HCT116 (cell line): ENCODE data around the gene EIF4G3. TPM values are rescaled to one million over a fixed set of nuclear protein-coding genes. Genes with fewer than 3 reads are reported as not detected.
"Not testable (repeated sequence)": the region's sequence is repeated elsewhere in the genome, so short reads cannot be mapped to it uniquely, and the experiment has no call there.

ENCODE experiments used
- ATAC-seq: fragments of 200-7000 bp; cut with Tn5 transposase; 2 replicates; pipeline ENCODE4 v1.9.1; 2020; ENCODE audit warnings: mild to moderate bottlenecking, moderate library complexity
- BruUV-seq: library from RNA; stranded (reverse); fragments of 400-500 nt; replicated peaks from 2 replicates; lab custom pipeline; 2021; lab: Mats Ljungman, UMichigan
- CTCF ChIA-PET: fragments of 300-600 bp; sonication (Branson Sonifier 250); formaldehyde crosslinking; loops from one replicate; lab custom pipeline; 2021; ENCODE audit warnings: antibody characterized with exemption; lab: Charles Lee
- POLR2A ChIA-PET: fragments of 300-600, 350-600 bp; sonication (Branson Sonifier 250); formaldehyde crosslinking; loops from one replicate; lab custom pipeline; 2021; ENCODE audit warnings: antibody characterized with exemption; lab: Charles Lee
- RAD21 ChIA-PET, 2 experiments: fragments of 300-600 bp; sonication (Branson Sonifier 250); formaldehyde crosslinking; loops; one replicate each; lab custom pipeline; 2023; ENCODE audit warnings: low total read pairs in 2 of 2; ENCODE audit not compliant: uncharacterized antibody in 2 of 2, unreplicated experiment in 2 of 2, low non-redundant PET in 1 of 2; lab: Charles Lee
- DNase-seq: peaks from one replicate; pipeline ENCODE4 v3.0.0-alpha.2; 2010; ENCODE audit warnings: low read depth, low spot score
- H2AFZ ChIP-seq: fragments of 200-600 bp; shearing (Covaris generic), sonication (generic); 2 replicates; pipeline ENCODE4 v1.6.1; 2017; ENCODE audit warnings: low read depth, mixed run types, mixed read lengths, antibody characterized with exemption, low read length; ENCODE audit not compliant: poor library complexity, severe bottlenecking
- H3K27ac ChIP-seq: 2 replicates; pipeline ENCODE4 v1.5.1; 2012; ENCODE audit warnings: low read depth, low read length
- H3K27me3 ChIP-seq: fragments of 200-600 bp; sonication (generic); 2 replicates; pipeline ENCODE4 v1.6.1; 2016; ENCODE audit warnings: mixed run types, low read length, mixed read lengths; ENCODE audit not compliant: insufficient read depth
- H3K36me3 ChIP-seq, 2 experiments: fragments of 200-500 bp in 1 of 2; fragments of 200-600 bp in 1 of 2; sonication (Bioruptor generic) in 1 of 2; sonication (generic) in 1 of 2; 2 replicates each; pipeline versions ENCODE4 v1.5.1 to v1.6.1; 2014 to 2016; ENCODE audit warnings: low read length in 2 of 2, inconsistent platforms in 1 of 2, mixed read lengths in 1 of 2, mixed run types in 1 of 2; ENCODE audit not compliant: insufficient read depth in 2 of 2, control insufficient read depth in 1 of 2
- H3K4me1 ChIP-seq, 2 experiments: fragments of 200-600 bp in 1 of 2; sonication (generic) in 1 of 2; 2 replicates each; pipeline versions ENCODE4 v1.5.1 to v1.6.1; 2012 to 2017; ENCODE audit warnings: low read length in 2 of 2, inconsistent platforms in 1 of 2, mild to moderate bottlenecking in 1 of 2, mixed read lengths in 1 of 2, mixed run types in 1 of 2, moderate library complexity in 1 of 2; ENCODE audit not compliant: insufficient read depth in 2 of 2, control insufficient read depth in 1 of 2
- H3K4me2 ChIP-seq: fragments of 200-600 bp; sonication (generic); 2 replicates; pipeline ENCODE4 v1.6.1; 2017; ENCODE audit warnings: mixed run types, low read length, mixed read lengths
- H3K4me3 ChIP-seq, 2 experiments: fragments of 200-600 bp in 1 of 2; sonication (generic) in 1 of 2; replicated peaks in 1 of 2; 2 replicates each; pipeline ENCODE4 v1.5.1; 2011 to 2016; ENCODE audit warnings: low read length in 2 of 2, control low read depth in 1 of 2, low read depth in 1 of 2, mild to moderate bottlenecking in 1 of 2, mixed read lengths in 1 of 2, mixed run types in 1 of 2
- H3K79me2 ChIP-seq: fragments of 200-600 bp; sonication (generic); 2 replicates; pipeline ENCODE4 v1.6.1; 2017; ENCODE audit warnings: mild to moderate bottlenecking, mixed run types, low read length, moderate library complexity, mixed read lengths; ENCODE audit not compliant: insufficient read depth
- H3K9ac ChIP-seq: fragments of 200-600 bp; sonication (generic); 2 replicates; pipeline ENCODE4 v1.6.1; 2016; ENCODE audit warnings: low read length, mixed read lengths
- H3K9me2 ChIP-seq: fragments of 200-600 bp; sonication (generic), shearing (Covaris generic); 2 replicates; pipeline ENCODE4 v1.6.1; 2017; ENCODE audit warnings: mixed run types, mild to moderate bottlenecking, moderate library complexity; ENCODE audit not compliant: insufficient read depth
- H3K9me3 ChIP-seq, 2 experiments: fragments of 200-500 bp in 1 of 2; fragments of 200-600 bp in 1 of 2; sonication (Bioruptor generic) in 1 of 2; sonication (generic) in 1 of 2; 2 replicates each; pipeline ENCODE4 v1.6.1; 2014 to 2017; ENCODE audit warnings: low read length in 2 of 2, mixed read lengths in 2 of 2, inconsistent platforms in 1 of 2, low read depth in 1 of 2, mild to moderate bottlenecking in 1 of 2, mixed run types in 1 of 2, moderate library complexity in 1 of 2; ENCODE audit not compliant: control insufficient read depth in 1 of 2, insufficient read depth in 1 of 2
- H4K20me1 ChIP-seq: fragments of 200-600 bp; sonication (generic), shearing (Covaris generic); 2 replicates; pipeline ENCODE4 v1.6.1; 2017; ENCODE audit warnings: mixed run types, mild to moderate bottlenecking, moderate library complexity; ENCODE audit not compliant: insufficient read depth
- CEBPB ChIP-seq: IDR thresholded peaks from 2 replicates; pipeline ENCODE4 v1.6.1; 2012; ENCODE audit warnings: low read depth
- EZH2 ChIP-seq: fragments of 200-600 bp; sonication (generic); IDR thresholded peaks from 2 replicates; pipeline ENCODE4 v1.6.1; 2017; ENCODE audit warnings: antibody characterized with exemption, mixed run types
- FOSL1 ChIP-seq: IDR thresholded peaks from 2 replicates; pipeline ENCODE4 v1.6.1; 2012; ENCODE audit warnings: low read depth
- JUND ChIP-seq: IDR thresholded peaks from 2 replicates; pipeline ENCODE4 v1.6.1; 2012
- POLR2A ChIP-seq: IDR thresholded peaks from 2 replicates; pipeline ENCODE4 v1.7.0; 2011; ENCODE audit warnings: borderline replicate concordance; ENCODE audit not compliant: insufficient read depth, insufficient read length; ENCODE audit errors: extremely low read depth
- SIN3A ChIP-seq: IDR thresholded peaks from 2 replicates; pipeline ENCODE4 v1.6.1; 2012; ENCODE audit warnings: low read depth
- ZFX ChIP-seq: fragments of 450-650 bp; IDR thresholded peaks from 2 replicates; pipeline ENCODE4 v1.6.1; 2017
- intact Hi-C: fragments of 100-400 bp; cut with micrococcal nuclease; formaldehyde crosslinking; loops from 2 replicates; pipeline ENCODE4 v1.10.0; 2022
- total RNA-seq: library from RNA; stranded (reverse); gene quantifications from one replicate; pipeline ENCODE4 v1.2.1, GENCODE V29; 2021; ENCODE audit not compliant: unreplicated experiment

EIF4G3 gene
- total RNA-seq, 1 experiment from 2014 or later: 40.1 TPM

GRCh38 chr1:21058035-21058793 is 118.5 kb downstream of the EIF4G3 start:
- H3K9ac ChIP-seq: no peak overlapping the region
- BruUV-seq: no TSS peak
- RAD21 ChIA-PET: no interaction called here
- H3K4me2 ChIP-seq: no peak overlapping the region
- H3K79me2 ChIP-seq: no peaks in the 10 kb centered on the region
- no peak for ATAC-seq
- TF ChIP-seq POLR2A (no peak), CEBPB (no peak), FOSL1 (no peak), EZH2 (no peak), SIN3A (no peak), JUND (no peak), ZFX (no peak)
- no peak overlapping the region for H3K27ac ChIP-seq
- H4K20me1 ChIP-seq: no peaks in the 10 kb centered on the region
- no peaks in the 10 kb centered on the region for H3K9me3 ChIP-seq
- no peaks in the 10 kb centered on the region for H3K36me3 ChIP-seq
- no peak for DNase-seq
- no peak overlapping the region for H3K4me3 ChIP-seq
- POLR2A ChIA-PET: interaction anchor here (0.7 to 1.2 kb wide), 2 partner anchors 9 to 202 kb away, joined by 3 to 4 read pairs; no protein-coding TSS in a partner anchor
- intact Hi-C loops: no loop called here
- CTCF ChIA-PET: no interaction called here
- H3K9me2 ChIP-seq: no peaks in the 10 kb centered on the region
- H2AFZ ChIP-seq: no peak overlapping the region
- no peaks in the 10 kb centered on the region for H3K4me1 ChIP-seq
- H3K27me3 ChIP-seq: no peaks in the 10 kb centered on the region

DNA sequence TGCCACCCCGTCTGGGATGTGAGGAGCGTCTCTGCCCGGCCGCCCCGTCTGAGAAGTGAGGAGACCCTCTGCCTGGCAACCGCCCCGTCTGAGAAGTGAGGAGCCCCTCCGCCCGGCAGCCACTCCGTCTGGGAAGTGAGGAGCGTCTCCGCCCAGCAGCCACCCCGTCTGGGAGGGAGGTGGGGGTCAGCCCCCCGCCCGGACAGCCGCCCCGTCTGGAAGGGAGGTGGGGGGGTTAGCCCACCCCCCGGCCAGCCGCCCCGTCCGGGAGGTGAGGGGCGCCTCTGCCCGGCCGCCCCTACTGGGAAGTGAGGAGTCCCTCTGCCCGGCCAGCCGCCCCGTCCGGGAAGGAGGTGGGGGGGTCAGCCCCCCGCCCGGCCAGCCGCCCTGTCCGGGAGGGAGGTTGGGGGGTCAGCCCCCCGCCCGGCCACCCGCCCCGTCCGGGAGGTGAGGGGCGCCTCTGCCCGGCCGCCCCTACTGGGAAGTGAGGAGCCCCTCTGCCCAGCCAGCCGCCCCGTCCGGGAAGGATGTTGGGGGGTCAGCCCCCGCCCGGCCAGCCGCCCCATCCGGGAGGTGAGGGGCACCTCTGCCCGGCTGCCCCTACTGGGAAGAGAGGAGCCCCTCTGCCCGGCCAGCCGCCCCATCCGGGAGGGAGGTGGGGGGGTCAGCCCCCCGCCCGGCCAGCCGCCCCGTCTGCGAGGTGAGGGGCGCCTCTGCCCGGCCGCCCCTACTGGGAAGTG is 123.3 kb downstream of the EIF4G3 start:
- H3K9me2 ChIP-seq, intact Hi-C loops, RAD21 ChIA-PET, CTCF ChIA-PET, H2AFZ ChIP-seq, H3K9ac ChIP-seq, H3K4me1 ChIP-seq, POLR2A ChIA-PET, H3K36me3 ChIP-seq, H4K20me1 ChIP-seq, H3K4me3 ChIP-seq, BruUV-seq, ATAC-seq, DNase-seq, H3K9me3 ChIP-seq, H3K79me2 ChIP-seq, H3K27me3 ChIP-seq, H3K27ac ChIP-seq, H3K4me2 ChIP-seq: not testable (repeated sequence)
